Astrocyte (in vitro differentiated cells and primary cell): ENCODE results near the gene PI4KA.

ENCODE experiments used
- CTCF ChIP-seq: IDR thresholded peaks from 2 replicates; pipeline ENCODE4 v1.5.1; 2011; ENCODE audit warnings: low read depth, mild to moderate bottlenecking, inconsistent platforms, low read length, moderate library complexity; ENCODE audit not compliant: insufficient read depth
- EZH2 ChIP-seq: IDR thresholded peaks from 2 replicates; pipeline ENCODE4 v1.6.1; 2012; ENCODE audit warnings: mild to moderate bottlenecking, low read length, inconsistent platforms; ENCODE audit not compliant: insufficient read depth

GRCh38 chr22:20843501-20843900 is 15.1 kb downstream of the PI4KA start:
- TF ChIP-seq CTCF = no peak
- no peak for TF ChIP-seq EZH2
